H1 (cell line): ENCODE measurements around the gene ZNF385C. TPM values are rescaled to one million over a fixed set of nuclear protein-coding genes. Genes with fewer than 3 reads are reported as not detected.

Experiments
- CTCF ChIA-PET: fragments of 300-600 bp; sonication (Branson Sonifier 250); formaldehyde crosslinking; loops from one replicate; lab custom pipeline; 2021; ENCODE audit not compliant: partially characterized antibody; lab: Charles Lee
- POLR2A ChIA-PET: fragments of 300-600 bp; sonication (Branson Sonifier 250); formaldehyde crosslinking; loops from one replicate; lab custom pipeline; 2021; ENCODE audit warnings: inconsistent platforms; ENCODE audit not compliant: partially characterized antibody; lab: Charles Lee
- DNase-seq, 2 experiments: peaks; one replicate each; pipeline versions ENCODE4 v3.0.0 to v3.0.0-alpha.2; 2010 to 2022; ENCODE audit warnings: low spot score in 2 of 2, low read depth in 1 of 2, mixed read lengths in 1 of 2
- FAIRE-seq: peaks from 2 replicates; lab custom pipeline; 2011; peaks lifted over from hg19 to GRCh38; lab: Jason Lieb, UNC
- H2AFZ ChIP-seq: 2 replicates; pipeline ENCODE4 v1.8.1; 2012; ENCODE audit warnings: low read length, inconsistent platforms
- H2AK5ac ChIP-seq: 2 replicates; pipeline ENCODE4 v1.6.1; 2013; ENCODE audit warnings: low read depth, low read length
- H2BK120ac ChIP-seq: replicated peaks from 2 replicates; pipeline ENCODE3; 2013; ENCODE audit warnings: low read depth, low read length, inconsistent platforms
- H2BK12ac ChIP-seq: 2 replicates; pipeline ENCODE4 v1.6.1; 2013; ENCODE audit warnings: low read depth, low read length
- H2BK15ac ChIP-seq: 2 replicates; pipeline ENCODE4 v1.6.1; 2013; ENCODE audit warnings: low read length
- H2BK20ac ChIP-seq: 2 replicates; pipeline ENCODE4 v1.6.1; 2013; ENCODE audit warnings: low read length
- H2BK5ac ChIP-seq: 2 replicates; pipeline ENCODE4 v1.6.1; 2013; ENCODE audit warnings: low read depth, low read length
- H3K14ac ChIP-seq: 2 replicates; pipeline ENCODE4 v1.6.1; 2013; ENCODE audit warnings: inconsistent platforms; ENCODE audit not compliant: insufficient read length
- H3K18ac ChIP-seq: 2 replicates; pipeline ENCODE4 v1.6.1; 2013; ENCODE audit warnings: low read length; ENCODE audit errors: extremely low read depth
- H3K23ac ChIP-seq: 2 replicates; pipeline ENCODE4 v1.6.1; 2013; ENCODE audit warnings: inconsistent platforms; ENCODE audit not compliant: insufficient read length
- H3K23me2 ChIP-seq: 2 replicates; pipeline ENCODE4 v1.6.1; 2013; ENCODE audit warnings: low read depth, low read length
- H3K27ac ChIP-seq: 2 replicates; pipeline ENCODE4 v1.6.1; 2011; ENCODE audit warnings: low read depth, low read length, inconsistent platforms
- H3K27me3 ChIP-seq, 4 experiments: replicated peaks in 1 of 4; 1 replicate in 1 of 4; 2 replicates in 3 of 4; pipeline versions ENCODE4 v1.6.1 to v1.8.1; 2011 to 2013; ENCODE audit warnings: low read length in 3 of 4, mild to moderate bottlenecking in 3 of 4, inconsistent platforms in 2 of 4, mixed read lengths in 2 of 4, moderate library complexity in 1 of 4; ENCODE audit not compliant: control insufficient read depth in 3 of 4, insufficient read depth in 3 of 4; ENCODE audit errors: extremely low read depth in 1 of 4
- H3K36me3 ChIP-seq, 4 experiments: 2 replicates each; pipeline versions ENCODE4 v1.6.1 to v1.8.1; 2011 to 2013; ENCODE audit warnings: mild to moderate bottlenecking in 4 of 4, low read length in 3 of 4, moderate library complexity in 2 of 4, control low read depth in 1 of 4, inconsistent platforms in 1 of 4; ENCODE audit not compliant: insufficient read depth in 4 of 4, control insufficient read depth in 2 of 4
- H3K4ac ChIP-seq: replicated peaks from 2 replicates; pipeline ENCODE3; 2013; ENCODE audit warnings: low read length, low read depth, mixed read lengths, inconsistent platforms; ENCODE audit not compliant: insufficient read length
- H3K4me1 ChIP-seq, 4 experiments: replicated peaks in 1 of 4; 1 replicate in 1 of 4; 2 replicates in 3 of 4; pipeline versions ENCODE4 v1.6.1 to v1.8.1; 2011 to 2013; ENCODE audit warnings: low read length in 3 of 4, inconsistent platforms in 2 of 4, mixed read lengths in 1 of 4; ENCODE audit not compliant: insufficient read depth in 4 of 4, control insufficient read depth in 3 of 4
- H3K4me2 ChIP-seq, 2 experiments: 2 replicates each; pipeline versions ENCODE4 v1.6.1 to v1.8.1; 2011 to 2013; ENCODE audit warnings: low read depth in 2 of 2, low read length in 2 of 2, control low read depth in 1 of 2, inconsistent platforms in 1 of 2, mild to moderate bottlenecking in 1 of 2; ENCODE audit not compliant: insufficient read depth in 1 of 2
- H3K4me3 ChIP-seq, 4 experiments: fragments of 200-600, 300-600 bp in 1 of 4; sonication (generic), shearing (Covaris generic), sonication (Bioruptor Twin) in 1 of 4; 2 replicates each; pipeline versions ENCODE4 v1.5.1 to v1.8.1; 2011 to 2016; ENCODE audit warnings: low read length in 4 of 4, low read depth in 3 of 4, control low read depth in 2 of 4, inconsistent platforms in 2 of 4, mild to moderate bottlenecking in 2 of 4, mixed read lengths in 1 of 4, moderate library complexity in 1 of 4; ENCODE audit not compliant: insufficient read depth in 2 of 4; ENCODE audit errors: extremely low read depth in 1 of 4
- H3K56ac ChIP-seq: replicated peaks from 2 replicates; pipeline ENCODE3; 2013; ENCODE audit warnings: low read depth, mild to moderate bottlenecking, mixed read lengths, low read length, inconsistent platforms; ENCODE audit not compliant: insufficient read length
- H3K79me1 ChIP-seq: 2 replicates; pipeline ENCODE4 v1.6.1; 2013; ENCODE audit warnings: low read depth, low read length, control low read depth
- H3K79me2 ChIP-seq, 2 experiments: 2 replicates each; pipeline versions ENCODE4 v1.6.1 to v1.8.1; 2012 to 2013; ENCODE audit warnings: low read length in 2 of 2, mild to moderate bottlenecking in 2 of 2, inconsistent platforms in 1 of 2; ENCODE audit not compliant: insufficient read depth in 2 of 2, control insufficient read depth in 1 of 2
- H3K9ac ChIP-seq, 4 experiments: replicated peaks in 1 of 4; 1 replicate in 1 of 4; 2 replicates in 3 of 4; pipeline versions ENCODE4 v1.6.1 to v1.8.1; 2011 to 2013; ENCODE audit warnings: low read depth in 3 of 4, low read length in 3 of 4, control low read depth in 2 of 4, mild to moderate bottlenecking in 2 of 4, moderate library complexity in 2 of 4, inconsistent platforms in 1 of 4; ENCODE audit errors: extremely low read depth in 1 of 4
- H3K9me3 ChIP-seq, 2 experiments: 2 replicates each; pipeline versions ENCODE4 v1.6.1 to v1.8.1; 2012 to 2013; ENCODE audit warnings: mild to moderate bottlenecking in 2 of 2, moderate library complexity in 2 of 2, control low read depth in 1 of 2, inconsistent platforms in 1 of 2, low read depth in 1 of 2, low read length in 1 of 2, mixed read lengths in 1 of 2; ENCODE audit not compliant: insufficient read depth in 2 of 2
- H4K20me1 ChIP-seq, 2 experiments: replicated peaks in 1 of 2; 2 replicates each; pipeline versions ENCODE3 to v1.8.1; 2011 to 2013; ENCODE audit warnings: inconsistent platforms in 2 of 2, low read length in 2 of 2, mild to moderate bottlenecking in 1 of 2; ENCODE audit not compliant: insufficient read depth in 2 of 2, control insufficient read depth in 1 of 2
- H4K5ac ChIP-seq: 2 replicates; pipeline ENCODE4 v1.6.1; 2013; ENCODE audit warnings: low read length, low read depth, mixed read lengths, inconsistent platforms; ENCODE audit not compliant: insufficient read length
- H4K8ac ChIP-seq: 2 replicates; pipeline ENCODE4 v1.8.0; 2013; ENCODE audit warnings: mild to moderate bottlenecking, moderate library complexity, low read length, inconsistent platforms; ENCODE audit not compliant: insufficient read depth; ENCODE audit errors: extremely low read depth
- H4K91ac ChIP-seq: replicated peaks from 2 replicates; pipeline ENCODE3; 2013; ENCODE audit warnings: low read length, mixed read lengths, inconsistent platforms; ENCODE audit not compliant: insufficient read length
- BACH1 ChIP-seq: IDR thresholded peaks from 2 replicates; pipeline ENCODE4 v1.6.1; 2012; ENCODE audit warnings: low read length, improper control_type of control experiment
- FOSL1 ChIP-seq: IDR thresholded peaks from 2 replicates; pipeline ENCODE4 v1.6.1; 2011; ENCODE audit warnings: mild to moderate bottlenecking, low read depth, low read length, moderate library complexity; ENCODE audit not compliant: insufficient read depth
- KDM4A ChIP-seq: IDR thresholded peaks from one replicate; pipeline ENCODE4 v1.7.1; 2012; ENCODE audit warnings: low read depth, mild to moderate bottlenecking, moderate library complexity, low read length, inconsistent platforms; ENCODE audit not compliant: severe bottlenecking
- KDM5A ChIP-seq: fragments of 200-600 bp; IDR thresholded peaks from 2 replicates; pipeline ENCODE4 v1.7.1; 2012; ENCODE audit warnings: mild to moderate bottlenecking, low read length, inconsistent platforms, mixed read lengths
- RBBP5 ChIP-seq: IDR thresholded peaks from 2 replicates; pipeline ENCODE4 v1.7.1; 2012; ENCODE audit warnings: low read depth, mild to moderate bottlenecking, inconsistent platforms, low read length, moderate library complexity, borderline replicate concordance
- SIX5 ChIP-seq: IDR thresholded peaks from 2 replicates; pipeline ENCODE4 v1.6.1; 2011; ENCODE audit warnings: mild to moderate bottlenecking, low read depth, low read length
- SP2 ChIP-seq: IDR thresholded peaks from 2 replicates; pipeline ENCODE4 v1.6.1; 2012; ENCODE audit warnings: mild to moderate bottlenecking, low read length, inconsistent platforms
- TAF7 ChIP-seq: optimal IDR thresholded peaks from 2 replicates; pipeline ENCODE3; 2011; ENCODE audit warnings: low read depth, mild to moderate bottlenecking, inconsistent platforms, low read length, moderate library complexity, borderline replicate concordance
- TCF12 ChIP-seq: IDR thresholded peaks from 2 replicates; pipeline ENCODE4 v1.6.1; 2011; ENCODE audit warnings: low read depth, mild to moderate bottlenecking, low read length
- WGBS, 2 experiments: shearing (Covaris generic) in 1 of 2; methylation state at CpG; one replicate each; pipeline versions ENCODE4 v1.1.6 to v1.1.7; 2013 to 2015; ENCODE audit warnings: low lambda C conversion rate in 2 of 2, mixed read lengths in 2 of 2, inconsistent platforms in 1 of 2, low coverage in 1 of 2, missing lambda C conversion rate in 1 of 2; ENCODE audit not compliant: insufficient replicate concordance in 2 of 2, insufficient coverage in 1 of 2, insufficient read length in 1 of 2; ENCODE audit errors: extremely low coverage in 1 of 2, missing lambda C conversion rate in 1 of 2; 5-methylcytosine and 5-hydroxymethylcytosine counted together
- polyA plus RNA-seq, 7 experiments: library from polyadenylated mRNA; depleted of rRNA in 3 of 7; stranded (reverse) in 5 of 7; unstranded in 2 of 7; fragments of >200 nt in 5 of 7; fragments of 200-250 nt in 2 of 7; gene quantifications; 1 replicate in 5 of 7; 2 replicates in 1 of 7; 4 replicates in 1 of 7; pipeline versions ENCODE4 v1.2.1 to v1.2.3, GENCODE V29; 2011 to 2013; ENCODE audit warnings: missing spikeins in 2 of 7, mixed read lengths in 2 of 7
- total RNA-seq: library from RNA; stranded (reverse); fragmentation: NEBNext Ultra II Directional; extraction: Animal tissue kit (Norgen Biotek cat#: 25700); gene quantifications from 2 replicates; pipeline ENCODE4 v1.2.1, GENCODE V29; 2021
- TF ChIP-seq, protein P1 (sequence below): IDR thresholded peaks from 2 replicates; pipeline ENCODE4 v1.6.1; 2012; ENCODE audit warnings: inconsistent platforms

The ZNF385C gene
- total and polyA plus RNA-seq, 2 of the 8 experiments (the other 6 are each of a cell fraction or from before 2014, with no cell fraction given) = 3.9 to 6.1 TPM

GRCh38 chr17:42016941-42017865 lies 81.1 kb downstream of the ZNF385C start, which contains the start of gene DNAJC7:
DNAJC7 (minus strand) TSS chr17:42017439; CDS start chr17:42017416, 23 bp downstream.
- ChIA-PET CTCF (interaction anchor here (0.8 to 38.8 kb wide), 14 partner anchors 8 to 216 kb away, joined by 3 to 1084 read pairs (median 4); partner anchors contain the start of genes DHX58, HSPB9, KAT2A and KCNH4), POLR2A (interaction anchor here (0.7 to 6.2 kb wide), 39 partner anchors 9 to 661 kb away, joined by 3 to 67 read pairs (median 4); partner anchors contain the start of genes ACLY, C17orf113, CNP and EIF1)
- Histone ChIP-seq H3K23me2 (peaks cover 19% of the 10 kb centered on the region), H3K4me1 (peaks cover 7 to 15% (median 10%) of the 10 kb centered on the region in 4 experiments), H3K4me2 (peak within 1 kb of the TSS; percentile 90), H3K23ac (no peak within 1 kb of the TSS), H2BK5ac (peak within 1 kb of the TSS; percentile 100), H3K79me2 (peaks cover 24 to 62% of the 10 kb centered on the region in 2 experiments), H3K9ac (peak within 1 kb of the TSS; percentile 95 to 99 (median 97)), H3K79me1 (no peaks in the 10 kb centered on the region), H4K5ac (peak within 1 kb of the TSS; percentile 100), H2BK15ac (peak within 1 kb of the TSS; percentile 100; the same call in 1 of the 2 replicates), H3K14ac (no peak within 1 kb of the TSS), H2AK5ac (peak within 1 kb of the TSS; percentile 29), H3K4ac (peak within 1 kb of the TSS; percentile 87), H4K91ac (peak within 1 kb of the TSS; percentile 100), H2BK20ac (no peak within 1 kb of the TSS), H3K9me3 (no peaks in the 10 kb centered on the region), H4K8ac (peak within 1 kb of the TSS; percentile 99), H2AFZ (peak within 1 kb of the TSS; percentile 18), H2BK120ac (peak within 1 kb of the TSS; percentile 65), H3K4me3 (peak within 1 kb of the TSS; percentile 85 to 99 (median 96)), H3K27ac (peak within 1 kb of the TSS; percentile 98), H3K36me3 (peaks cover 0 to 9% (median 2%) of the 10 kb centered on the region in 4 experiments; a peak in 4 of 8 replicates), H2BK12ac (peak within 1 kb of the TSS; percentile 99), H3K18ac (peak within 1 kb of the TSS; percentile 99), H3K27me3 (no peaks in the 10 kb centered on the region), H3K56ac (peak within 1 kb of the TSS; percentile 95), H4K20me1 (no peaks in the 10 kb centered on the region)
- FAIRE-seq (no peak), DNase-seq (peak; percentile 78 to 88)
- 2% methylated on average over 65 of the region's 70 CpGs; no CpG with 5 or more reads in 1 of the 2 experiments for WGBS, 2 experiments
- TF ChIP-seq FOSL1 = no peak
- TF ChIP-seq SIX5 = no peak
- TF ChIP-seq, protein P1, sequence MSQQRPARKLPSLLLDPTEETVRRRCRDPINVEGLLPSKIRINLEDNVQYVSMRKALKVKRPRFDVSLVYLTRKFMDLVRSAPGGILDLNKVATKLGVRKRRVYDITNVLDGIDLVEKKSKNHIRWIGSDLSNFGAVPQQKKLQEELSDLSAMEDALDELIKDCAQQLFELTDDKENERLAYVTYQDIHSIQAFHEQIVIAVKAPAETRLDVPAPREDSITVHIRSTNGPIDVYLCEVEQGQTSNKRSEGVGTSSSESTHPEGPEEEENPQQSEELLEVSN = 0 out of 2 replicates have a peak, but pooled peaks have one; percentile 16
- TF ChIP-seq KDM5A = 0 out of 2 replicates have a peak, but pooled peaks have one; percentile 28
- TF ChIP-seq TCF12 = no peak
- TF ChIP-seq SP2 = peak; percentile 96
- TF ChIP-seq TAF7 = peak; percentile 93
- peak; percentile 99 for TF ChIP-seq RBBP5
- TF ChIP-seq BACH1 = peak; percentile 50; the same call in 1 of the 2 replicates
- TF ChIP-seq KDM4A = peak; percentile 55
